EL (cell line): ENCODE data around the gene CACNA1D.

Experiments used
- DNase-seq: peaks from one replicate; pipeline ENCODE4 v3.0.0-alpha.2; 2016

The CACNA1D gene

DNA sequence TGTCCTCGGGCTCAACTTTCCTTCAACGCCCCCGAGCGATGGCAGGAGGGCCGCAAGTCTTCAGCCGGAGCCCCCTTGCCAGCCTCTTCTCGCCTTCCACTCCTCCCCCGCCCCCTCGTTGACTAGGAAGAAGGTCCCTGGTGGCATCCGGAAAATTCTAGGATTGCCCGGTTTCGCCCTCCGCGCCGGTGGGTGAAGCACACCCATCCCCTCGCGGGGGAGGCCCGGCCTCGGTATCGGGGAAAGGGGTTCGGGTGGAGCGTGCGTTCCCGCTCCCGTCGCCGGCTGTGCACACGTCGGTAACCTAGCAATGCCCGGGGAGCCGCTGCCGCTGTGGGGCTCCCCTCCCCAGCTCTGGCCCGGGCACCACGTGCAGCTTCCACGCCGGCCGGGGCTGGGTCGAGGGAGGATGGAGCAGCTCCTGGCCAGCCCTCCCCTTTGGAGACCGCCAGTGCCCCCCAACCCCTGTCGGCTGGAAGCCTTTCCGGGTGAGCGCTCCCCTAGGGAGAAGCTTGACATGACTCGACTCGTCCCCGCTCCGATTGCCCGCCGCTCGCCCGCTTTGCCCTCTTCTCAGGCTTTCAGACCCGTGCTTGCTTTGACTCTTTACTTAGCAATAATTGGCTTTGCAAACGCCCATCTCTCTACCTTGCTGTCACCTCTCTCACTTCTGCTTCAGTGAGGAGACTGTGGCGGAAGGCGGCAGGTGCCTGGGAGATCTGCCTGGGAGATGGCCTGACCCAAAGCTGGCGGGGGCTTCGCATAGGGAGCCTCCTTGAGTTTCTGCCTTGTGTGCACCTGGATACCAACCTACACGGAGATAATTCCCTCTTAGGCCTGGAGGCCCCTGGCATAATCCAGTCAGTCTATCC, 1.3 kb downstream of the CACNA1D start:
- DNase-seq, result no peak

DNA sequence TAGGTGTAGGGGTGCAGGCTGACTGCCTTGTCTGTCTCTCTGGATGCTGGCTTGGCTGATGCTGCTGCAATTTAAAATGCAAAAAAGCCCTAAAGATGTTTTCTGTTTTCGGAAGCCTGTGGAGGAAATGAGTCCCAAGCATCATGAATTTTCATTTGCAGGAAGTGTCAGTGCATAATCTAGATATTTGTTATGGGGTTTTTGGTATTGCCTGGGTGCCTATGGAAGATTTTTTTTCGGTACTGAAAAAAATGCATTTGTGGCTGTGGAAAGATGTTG, 1.9 kb downstream of the CACNA1D start:
- DNase-seq, result no peak

DNA sequence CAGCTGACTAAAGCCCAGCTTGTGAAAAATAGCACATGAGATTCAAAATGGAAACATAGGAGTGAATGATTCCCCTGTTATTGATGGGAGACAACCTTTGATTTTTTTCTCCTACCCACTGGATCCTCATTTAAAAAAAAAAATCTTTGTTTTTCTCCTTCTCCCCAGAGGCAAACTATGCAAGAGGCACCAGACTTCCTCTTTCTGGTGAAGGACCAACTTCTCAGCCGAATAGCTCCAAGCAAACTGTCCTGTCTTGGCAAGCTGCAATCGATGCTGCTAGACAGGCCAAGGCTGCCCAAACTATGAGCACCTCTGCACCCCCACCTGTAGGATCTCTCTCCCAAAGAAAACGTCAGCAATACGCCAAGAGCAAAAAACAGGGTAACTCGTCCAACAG, 2.6 kb downstream of the CACNA1D start:
- no peak for DNase-seq

DNA sequence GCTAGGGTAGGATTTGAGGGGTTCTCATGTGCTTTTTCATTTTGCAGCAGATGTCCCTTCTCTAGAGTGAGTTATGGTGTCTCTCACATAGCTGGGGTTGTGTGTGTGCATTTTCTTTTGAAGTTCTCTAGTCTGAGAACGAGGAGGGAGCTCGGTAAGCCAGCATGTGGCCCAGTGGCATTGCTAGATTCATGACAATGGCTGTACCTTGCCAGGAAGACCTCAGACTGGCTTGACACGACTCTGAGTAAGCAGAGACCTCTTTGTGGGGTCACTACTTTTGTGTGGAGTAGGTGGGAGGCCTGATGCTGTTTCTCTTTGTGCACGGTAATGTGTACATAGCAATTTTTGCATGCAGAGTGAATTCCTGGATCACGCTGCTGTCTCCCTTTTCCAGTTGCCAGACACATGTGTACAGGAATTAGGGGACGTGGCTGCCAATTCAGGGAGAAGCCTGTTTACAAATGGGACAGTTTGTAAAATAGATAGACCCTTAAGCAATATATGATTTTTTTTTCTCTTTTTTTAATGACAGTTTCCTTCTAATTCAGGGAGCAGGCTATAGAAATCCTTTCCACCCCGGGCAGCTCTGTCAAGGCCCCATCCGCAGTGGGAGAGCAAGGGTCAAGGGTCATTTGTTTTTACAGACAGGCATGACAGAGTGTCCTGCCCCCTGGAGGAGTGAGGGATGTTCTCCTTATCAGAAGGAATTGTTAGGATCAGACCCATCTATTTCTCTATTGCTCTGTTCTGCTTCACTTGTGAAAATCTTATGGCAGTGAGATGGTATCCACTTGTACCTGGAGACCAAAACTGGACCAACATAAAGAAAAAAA, 4.6 kb downstream of the CACNA1D start:
- DNase-seq, result no peak

- no peak for DNase-seq
These were observed 5.9 kb downstream of the CACNA1D start for GRCh38 chr3:53500165-53500777.

DNA sequence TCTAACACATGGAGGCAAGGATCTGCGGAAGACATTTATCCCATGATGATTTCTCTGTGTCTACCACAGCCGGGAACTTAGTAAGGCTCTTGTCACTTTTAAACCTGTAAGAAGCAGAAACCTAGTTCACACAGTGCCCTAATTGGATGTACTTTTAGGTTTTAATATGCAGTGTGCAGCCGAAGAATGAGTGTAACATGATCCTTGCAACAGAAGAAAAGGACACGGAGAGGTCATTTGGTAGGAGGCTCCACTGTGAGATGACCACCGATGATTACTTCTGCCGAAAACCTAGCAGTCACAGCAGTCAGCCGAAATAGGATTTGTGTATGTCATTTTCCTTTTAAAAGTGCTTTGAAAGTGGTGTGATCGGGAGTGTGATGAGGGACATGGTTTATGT, 6.8 kb downstream of the CACNA1D start:
- DNase-seq, result no peak

- DNase-seq, result no peak
These were observed 8.3 kb downstream of the CACNA1D start for GRCh38 chr3:53502737-53503136.

GRCh38 chr3:53503195-53503594, 8.8 kb downstream of the CACNA1D start:
- DNase-seq, result no peak

DNA sequence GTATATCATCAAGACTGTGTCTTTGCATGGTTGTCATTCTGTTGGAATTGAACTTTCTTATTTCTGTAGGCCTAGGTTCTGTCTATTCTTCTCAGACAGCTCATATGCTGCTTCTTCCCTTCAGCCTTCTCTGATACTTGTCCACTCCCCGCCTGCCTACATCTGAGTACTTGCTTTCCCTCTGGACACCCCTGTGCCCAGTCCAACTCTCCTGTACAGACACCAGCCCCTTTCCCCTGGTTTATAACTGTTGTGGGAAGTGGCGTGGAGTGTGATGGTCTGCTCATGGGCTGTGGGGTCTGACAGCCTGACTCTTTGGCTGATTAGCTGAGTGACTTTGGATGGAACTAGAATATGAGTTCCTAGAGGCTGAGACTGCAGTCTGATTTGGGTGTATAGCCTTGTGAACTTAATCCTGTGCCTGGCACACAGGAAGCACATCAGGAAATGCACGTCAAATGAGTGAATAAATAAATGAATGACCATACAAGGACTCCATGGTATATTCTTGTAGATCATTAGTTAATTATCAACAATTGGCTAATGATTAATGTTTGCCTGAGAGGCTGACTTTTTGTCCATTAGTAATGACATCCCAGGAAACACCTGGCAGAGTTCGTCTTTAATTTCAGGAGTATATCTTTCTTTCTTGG, 11.8 kb downstream of the CACNA1D start:
- no peak for DNase-seq

DNA sequence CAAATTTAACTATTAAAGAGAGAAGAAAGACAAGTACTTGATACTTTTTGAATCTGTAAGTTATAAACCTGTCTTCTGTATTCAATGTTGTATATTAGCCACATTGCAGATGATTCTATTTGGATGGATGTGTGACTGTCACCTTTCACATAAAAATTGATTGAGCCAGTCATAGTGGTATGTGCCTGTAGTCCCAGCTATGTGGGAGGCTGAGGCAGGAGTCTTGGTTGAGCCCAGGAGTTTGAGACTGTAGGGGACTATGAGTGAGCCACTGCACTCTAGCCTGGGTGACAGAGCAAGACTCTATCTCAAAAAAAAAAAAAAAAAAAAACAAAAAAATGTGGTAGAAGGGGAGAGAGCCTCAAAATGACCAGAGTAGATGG, 12.3 kb downstream of the CACNA1D start:
- no peak for DNase-seq

GRCh38 chr3:53509494-53509893, 15.1 kb downstream of the CACNA1D start:
- DNase-seq, result no peak

- no peak for DNase-seq
These were observed 16.1 kb downstream of the CACNA1D start for GRCh38 chr3:53510508-53510907.

DNA sequence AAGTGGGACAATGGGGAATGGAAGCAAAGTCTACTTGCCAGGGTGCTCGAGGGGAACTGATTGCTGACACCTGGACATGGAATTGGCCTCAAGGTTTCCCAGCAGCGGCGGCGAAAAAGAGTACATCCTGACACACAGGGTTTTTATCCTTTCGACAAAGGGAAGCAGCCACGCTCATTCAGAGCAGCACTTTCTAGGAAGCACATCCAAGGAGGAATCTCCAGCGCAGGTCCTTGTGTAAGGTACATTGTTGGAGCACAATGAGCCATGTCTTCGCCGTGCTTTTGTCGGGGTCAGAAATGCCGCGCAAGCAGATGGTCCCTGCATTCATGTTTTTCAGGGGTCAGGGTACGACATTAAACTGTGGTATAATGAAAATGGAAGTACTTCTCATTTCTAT, 16.8 kb downstream of the CACNA1D start:
- DNase-seq, result no peak

DNA sequence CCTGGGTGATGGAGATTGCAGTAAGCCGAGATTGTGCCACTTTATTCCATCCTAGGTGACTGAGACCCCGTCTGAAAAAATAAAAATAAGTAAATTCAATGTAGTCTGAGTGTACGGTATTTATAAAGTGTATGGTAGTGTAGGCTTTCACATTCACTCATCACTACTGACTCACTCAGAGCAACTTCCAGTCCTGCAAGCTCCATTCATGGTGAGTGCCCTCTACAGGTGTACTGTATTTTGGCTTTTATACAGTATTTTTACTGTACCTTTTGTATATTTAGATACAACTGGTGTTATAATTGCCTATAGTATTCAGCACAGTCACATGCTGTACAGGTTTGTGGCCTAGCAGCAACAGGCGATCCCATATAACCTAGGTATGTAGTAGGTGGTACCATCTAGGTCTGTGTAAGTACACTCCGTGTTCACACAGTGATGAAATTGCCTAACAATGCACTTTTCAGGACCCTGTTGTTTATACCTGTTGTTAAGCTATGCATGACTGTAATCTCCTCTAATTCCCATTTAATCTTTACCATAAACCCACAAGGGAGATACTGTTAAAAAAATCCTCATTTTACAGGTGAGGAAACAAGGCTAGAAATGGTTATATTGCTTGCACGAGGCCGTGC, 19.3 kb downstream of the CACNA1D start:
- no peak for DNase-seq

- DNase-seq, result no peak
These were observed 21.9 kb downstream of the CACNA1D start for GRCh38 chr3:53516339-53516738.

DNA sequence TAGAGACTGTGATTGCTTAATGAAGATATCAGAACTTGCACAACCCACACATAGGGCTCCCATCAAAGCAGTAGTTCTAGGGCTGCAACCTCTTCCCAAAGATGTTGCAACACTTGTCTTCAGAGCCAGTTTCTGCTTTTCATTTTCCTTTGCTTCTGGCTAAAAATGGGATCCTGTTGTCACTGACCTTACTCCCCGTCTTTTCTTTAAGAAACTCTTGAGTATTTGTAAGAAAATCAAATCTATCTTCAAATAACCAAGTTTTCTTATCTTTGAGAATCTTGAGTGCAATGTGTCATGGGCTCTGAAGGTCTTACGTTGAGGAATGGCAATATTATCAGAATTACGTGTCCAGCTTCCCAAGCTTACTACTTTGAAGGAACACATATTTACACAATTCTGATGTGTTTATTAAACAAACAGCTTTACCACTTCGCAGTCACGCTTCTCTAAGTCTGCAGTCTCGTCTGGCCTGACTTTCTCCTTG, 24.1 kb downstream of the CACNA1D start:
- no peak for DNase-seq

DNA sequence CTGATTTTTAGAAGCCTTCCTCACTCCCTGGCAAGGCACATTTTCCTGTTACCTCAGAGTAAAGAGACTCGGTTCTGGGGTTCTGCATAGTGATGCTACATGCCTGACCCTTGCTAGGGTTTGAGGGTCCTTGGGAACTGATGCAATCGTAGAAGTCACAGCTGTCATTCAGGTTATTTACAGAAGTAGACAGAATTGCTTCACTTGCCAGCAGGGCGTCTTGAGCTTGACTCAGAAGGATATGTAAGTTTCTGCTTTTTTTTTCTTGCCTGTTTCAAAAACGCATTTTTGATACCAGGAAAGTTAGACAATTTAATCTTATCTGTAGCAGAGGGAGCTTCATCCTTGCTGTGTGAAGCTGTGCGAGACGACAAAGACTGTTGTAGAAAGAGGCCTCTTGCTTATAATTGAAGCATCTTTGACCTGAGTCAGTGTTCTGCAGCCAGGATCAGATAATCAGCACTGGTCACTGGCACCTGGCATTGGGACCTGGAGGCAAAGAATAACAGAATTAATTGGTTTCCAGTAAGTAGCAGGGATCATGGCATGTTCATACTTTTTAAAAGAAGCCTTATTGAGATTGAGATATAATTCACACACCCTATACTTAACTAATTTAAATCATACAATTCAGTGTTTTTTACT, 24.8 kb downstream of the CACNA1D start:
- DNase-seq, result no peak

DNA sequence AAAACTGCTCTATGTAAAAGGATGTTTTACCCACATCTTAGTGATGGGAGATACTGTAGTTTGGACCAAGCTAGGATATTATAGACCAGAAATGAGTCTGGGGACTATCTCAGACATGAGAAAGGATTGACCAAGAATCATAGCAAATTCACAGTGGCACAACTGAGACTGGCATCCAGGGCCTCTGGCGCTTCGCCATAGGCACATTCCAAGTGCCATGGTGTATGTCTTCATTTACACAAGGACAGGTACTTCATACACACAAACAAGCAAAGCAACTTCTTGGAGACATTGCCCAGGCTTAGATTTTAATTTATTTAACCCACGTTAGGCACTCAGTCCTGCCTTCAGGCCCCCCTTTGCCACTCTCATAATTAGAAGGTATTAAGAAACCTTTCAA, 28.9 kb downstream of the CACNA1D start:
- DNase-seq, result no peak

DNA sequence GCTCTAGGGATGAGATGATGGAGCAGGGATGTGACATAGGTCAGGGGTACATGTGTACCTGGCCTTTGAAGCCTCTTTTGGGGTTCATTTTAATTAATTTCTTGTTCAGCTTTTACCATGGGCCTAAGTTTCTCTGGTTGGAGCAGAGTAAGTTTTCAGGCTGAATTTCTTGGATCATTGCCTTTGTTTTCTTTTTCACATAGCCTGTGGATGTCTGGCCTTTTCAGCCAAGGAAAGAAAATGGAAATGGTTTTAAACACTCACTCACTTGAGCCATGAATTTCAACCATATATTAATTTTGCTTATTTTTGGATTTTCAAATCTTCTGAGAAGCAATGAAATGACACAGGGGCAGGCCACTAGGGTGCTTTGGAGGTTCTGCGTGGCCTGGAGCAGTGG, 30.2 kb downstream of the CACNA1D start:
- no peak for DNase-seq

GRCh38 chr3:53525765-53526703, 31.6 kb downstream of the CACNA1D start:
- no peak for DNase-seq

DNA sequence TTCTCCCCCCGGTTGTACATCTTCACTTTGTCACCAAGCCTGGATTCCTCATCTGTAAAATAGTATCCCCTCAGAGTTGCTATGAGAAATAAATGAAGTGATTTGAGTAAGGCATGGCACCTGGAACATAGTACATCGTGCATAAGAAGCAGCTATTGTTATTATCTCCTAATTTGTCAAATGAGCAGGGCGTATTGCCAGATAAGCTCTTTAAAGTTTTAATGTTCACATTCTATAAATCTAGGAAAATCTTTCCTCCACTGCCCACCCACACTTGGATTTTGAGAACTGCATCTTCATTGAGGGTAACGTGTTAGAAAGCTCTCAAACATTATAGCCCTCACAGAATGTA, 32.3 kb downstream of the CACNA1D start:
- DNase-seq, result no peak
